Fibroblast of pulmonary artery (primary cell): Measurements from ENCODE around the gene MGMT.

ENCODE experiments used
- DNase-seq: peaks from one replicate; pipeline ENCODE4 v3.0.0-alpha.2; 2010; ENCODE audit warnings: low read depth
- H3K4me3 ChIP-seq: replicated peaks from 2 replicates; pipeline ENCODE4 v1.5.1; 2011; ENCODE audit warnings: low read depth, mild to moderate bottlenecking, control low read depth, low read length, moderate library complexity
- CTCF ChIP-seq: IDR thresholded peaks from 2 replicates; pipeline ENCODE4 v1.5.1; 2011; ENCODE audit warnings: mild to moderate bottlenecking, control low read depth, low read length, inconsistent platforms; ENCODE audit errors: missing control alignments

The MGMT gene

GRCh38 chr10:129775681-129776080, 308.6 kb downstream of the MGMT start:
- TF ChIP-seq CTCF, result no peak
- H3K4me3 ChIP-seq, result no peak overlapping the region
- DNase-seq, result no peak

DNA sequence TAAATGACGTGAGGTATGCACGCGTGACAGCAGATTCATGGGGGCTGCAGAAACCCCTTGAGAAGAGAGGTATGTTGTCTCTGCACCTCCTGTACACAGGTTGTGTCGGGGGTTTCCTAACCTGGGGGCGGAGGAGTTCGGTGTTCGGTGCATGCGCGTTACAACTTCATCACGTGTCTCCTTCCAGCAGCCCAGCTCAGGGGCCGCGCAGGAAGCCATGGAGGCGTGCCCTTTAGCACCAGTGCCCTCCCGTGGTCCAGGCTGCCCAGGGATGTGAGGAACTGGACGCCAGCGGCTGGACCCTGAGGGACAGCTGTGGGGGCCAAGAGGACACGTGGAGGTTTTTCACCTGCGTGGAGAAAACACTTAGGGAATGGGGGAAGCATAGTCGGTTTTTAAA, 310.6 kb downstream of the MGMT start:
- no peak for DNase-seq
- no peak for TF ChIP-seq CTCF

DNA sequence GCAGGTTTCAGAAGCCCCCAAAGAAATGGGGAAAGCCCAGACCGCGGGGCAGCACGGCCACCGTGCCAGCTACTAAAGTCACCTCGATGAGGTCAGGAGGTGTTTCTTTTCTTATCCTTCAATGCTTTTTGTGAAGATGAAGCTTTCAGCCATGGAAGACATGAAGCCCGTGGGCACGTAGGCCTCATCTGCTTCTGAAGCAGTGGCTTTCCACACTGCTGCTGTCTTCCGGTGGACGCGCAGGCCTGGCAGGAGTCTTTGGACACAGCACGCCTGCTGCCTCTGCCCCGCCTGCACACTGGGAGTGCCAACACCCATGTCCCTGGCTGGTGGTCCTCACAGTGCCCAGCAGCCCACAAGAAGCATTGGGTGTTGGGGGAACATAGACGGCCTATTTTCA, 311.5 kb downstream of the MGMT start:
- DNase-seq, result no peak
- no peak for TF ChIP-seq CTCF
- H3K4me3 ChIP-seq, result no peak overlapping the region

More for the DNA sequence above, 310.6 kb downstream of the MGMT start:
- no peak overlapping the region for H3K4me3 ChIP-seq

- no peak overlapping the region for H3K4me3 ChIP-seq
- TF ChIP-seq CTCF, result no peak
- no peak for DNase-seq
Measured at GRCh38 chr10:129779126-129780111, 312.4 kb downstream of the MGMT start.

DNA sequence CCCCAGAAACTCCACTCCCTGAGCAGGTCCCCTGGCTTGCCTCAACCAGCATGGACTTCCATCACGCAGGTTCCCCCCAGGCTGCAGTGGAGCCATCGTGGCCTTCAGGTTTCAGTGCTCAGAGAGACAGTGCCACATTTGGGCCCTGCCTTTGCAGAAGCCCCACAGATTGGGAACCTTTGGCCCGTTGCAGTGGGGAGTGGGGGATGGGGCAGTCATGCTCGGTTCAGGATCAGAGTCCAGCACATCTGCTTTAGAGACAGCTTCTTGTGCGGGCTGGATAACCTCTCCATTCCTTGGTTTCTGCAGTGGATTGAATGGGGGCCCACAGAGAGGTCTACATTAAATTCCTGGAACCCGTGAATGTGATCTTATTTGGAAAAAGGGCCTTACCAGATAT, 313.2 kb downstream of the MGMT start:
- no peak overlapping the region for H3K4me3 ChIP-seq
- DNase-seq, result no peak
- TF ChIP-seq CTCF, result no peak

DNA sequence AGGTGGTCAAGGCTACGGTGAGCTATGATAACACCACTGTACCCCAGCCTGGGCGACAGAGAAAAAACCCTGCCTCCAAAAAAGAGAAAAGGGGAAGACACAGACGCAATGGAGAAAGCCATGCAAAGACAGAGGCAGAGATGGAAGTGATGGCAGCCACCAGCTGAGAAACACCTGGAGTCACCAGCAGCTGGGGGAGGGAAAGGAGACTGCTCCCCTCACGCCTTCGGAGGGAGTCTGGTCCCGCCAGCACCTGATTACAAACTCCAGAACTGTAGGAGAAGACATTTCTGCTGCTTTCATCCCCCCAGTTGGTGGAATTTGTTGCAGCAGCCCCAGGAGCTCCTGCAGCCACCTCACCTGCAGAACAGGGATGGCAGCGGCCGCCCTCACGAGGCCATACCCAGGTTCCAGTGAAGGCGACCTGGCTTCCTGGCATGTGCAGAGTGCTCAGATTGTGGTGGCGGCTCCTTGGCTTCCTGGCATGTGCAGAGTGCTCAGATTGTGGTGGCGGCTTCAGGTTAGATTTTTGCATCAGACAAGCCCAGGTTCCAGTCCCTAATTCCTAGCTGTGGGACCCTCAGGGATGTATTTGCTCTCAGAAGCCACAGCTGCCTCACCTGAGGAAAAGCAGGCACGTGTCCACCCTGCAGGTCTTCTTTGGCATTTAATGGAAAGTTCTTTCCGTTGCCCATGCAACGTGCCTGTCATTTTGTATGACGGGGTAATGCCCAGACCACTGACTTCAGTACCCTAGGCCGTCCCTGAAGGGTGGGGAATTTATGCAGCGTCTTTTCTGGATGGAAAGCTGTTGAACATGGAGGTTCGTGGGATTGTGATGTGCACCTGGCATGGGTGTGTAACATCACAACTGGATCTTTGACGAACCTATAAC, 314.1 kb downstream of the MGMT start:
- no peak for DNase-seq
- H3K4me3 ChIP-seq, result no peak overlapping the region
- no peak for TF ChIP-seq CTCF
